PC-3 (cell line): ENCODE measurements around the gene SNRNP25. TPM values are rescaled to one million over a fixed set of nuclear protein-coding genes. Genes with fewer than 3 reads are reported as not detected.
A peak's percentile ranks its signal among the peaks of the same experiment; 100 is the strongest.

Source experiments
- ATAC-seq: fragments of 200-7000 bp; cut with Tn5 transposase; 2 replicates; pipeline ENCODE4 v1.9.1; 2020; ENCODE audit warnings: mild to moderate bottlenecking, moderate library complexity
- BruUV-seq: library from RNA; stranded (reverse); fragments of 400-500 nt; replicated peaks from 2 replicates; lab custom pipeline; 2021; lab: Mats Ljungman, UMichigan
- CTCF ChIA-PET: fragments of 300-600 bp; sonication (Branson Sonifier 250); formaldehyde crosslinking; loops from one replicate; lab custom pipeline; 2022; ENCODE audit warnings: antibody characterized with exemption; lab: Charles Lee
- POLR2A ChIA-PET: fragments of 300-600 bp; sonication (Branson Sonifier 250); formaldehyde crosslinking; loops from one replicate; lab custom pipeline; 2022; ENCODE audit warnings: antibody characterized with exemption; ENCODE audit not compliant: unreplicated experiment; lab: Charles Lee
- DNase-seq: peaks from one replicate; pipeline ENCODE4 v3.0.0-alpha.2; 2015
- H2AFZ ChIP-seq: fragments of 300-600 bp; sonication (generic); 2 replicates; pipeline ENCODE4 v1.6.0; 2016; ENCODE audit warnings: antibody characterized with exemption, low read length
- H3F3A ChIP-seq: fragments of 300-600 bp; sonication (generic); one replicate; pipeline ENCODE4 v1.6.0; 2017; ENCODE audit warnings: antibody characterized with exemption, low read length, control low read depth, mild to moderate bottlenecking; ENCODE audit not compliant: unreplicated experiment
- H3K27ac ChIP-seq: fragments of 300-600 bp; sonication (generic); 2 replicates; pipeline ENCODE4 v1.5.1; 2016; ENCODE audit warnings: mild to moderate bottlenecking, low read length
- H3K27me3 ChIP-seq: fragments of 300-600 bp; sonication (generic); 2 replicates; pipeline ENCODE4 v1.6.1; 2016; ENCODE audit warnings: low read length, mixed read lengths
- H3K36me3 ChIP-seq: fragments of 300-600 bp; sonication (generic); 2 replicates; pipeline ENCODE4 v1.6.1; 2016; ENCODE audit warnings: low read depth, mixed run types, low read length, mixed read lengths
- H3K4me1 ChIP-seq: fragments of 300-600 bp; sonication (generic); 2 replicates; pipeline ENCODE4 v1.5.1; 2016; ENCODE audit warnings: low read length; ENCODE audit not compliant: insufficient read depth
- H3K4me2 ChIP-seq: fragments of 300-600 bp; sonication (generic); 2 replicates; pipeline ENCODE4 v1.6.0; 2016; ENCODE audit warnings: low read length
- H3K4me3 ChIP-seq: fragments of 300-600 bp; sonication (generic); 2 replicates; pipeline ENCODE4 v1.5.1; 2016; ENCODE audit warnings: mild to moderate bottlenecking, low read length, mixed read lengths
- H3K79me2 ChIP-seq: fragments of 300-600 bp; sonication (generic); 2 replicates; pipeline ENCODE4 v1.6.1; 2017; ENCODE audit warnings: low read length, mixed read lengths
- H3K9ac ChIP-seq: fragments of 300-600 bp; sonication (generic); 2 replicates; pipeline ENCODE4 v1.6.0; 2016; ENCODE audit warnings: mild to moderate bottlenecking, low read length
- H3K9me2 ChIP-seq: fragments of 300-600 bp; sonication (generic); replicated peaks from 2 replicates; pipeline ENCODE4 v1.6.1; 2016; ENCODE audit warnings: mixed run types, low read length, mixed read lengths
- H3K9me3 ChIP-seq: fragments of 300-600 bp; sonication (generic); 2 replicates; pipeline ENCODE4 v1.6.1; 2016; ENCODE audit warnings: low read length, mixed read lengths
- H4K20me1 ChIP-seq: fragments of 300-600 bp; sonication (generic); 2 replicates; pipeline ENCODE4 v1.6.1; 2016; ENCODE audit warnings: low read length, mixed read lengths
- EZH2 ChIP-seq: fragments of 300-600 bp; sonication (generic); IDR thresholded peaks from one replicate; pipeline ENCODE4 v1.6.1; 2017; ENCODE audit warnings: antibody characterized with exemption, mild to moderate bottlenecking, low read length; ENCODE audit not compliant: unreplicated experiment
- EZH2phosphoT487 ChIP-seq: fragments of 300-600 bp; sonication (generic); IDR thresholded peaks from 2 replicates; pipeline ENCODE4 v1.6.1; 2018; ENCODE audit warnings: mild to moderate bottlenecking, antibody characterized with exemption, low read length, borderline replicate concordance
- intact Hi-C: fragments of 100-400 bp; cut with micrococcal nuclease; formaldehyde crosslinking; loops from 2 replicates; pipeline ENCODE4 v1.9.0; 2023
- total RNA-seq: library from RNA; depleted of rRNA; stranded (reverse); fragments of >200 nt; gene quantifications from 2 replicates; pipeline ENCODE4 v1.2.3, GENCODE V29; 2014
- TF ChIP-seq, protein P1 (sequence below): fragments of 300-600 bp; sonication (generic); conservative IDR thresholded peaks from 2 replicates; pipeline ENCODE4 v1.5.1; 2017; ENCODE audit warnings: antibody characterized with exemption, low read depth, mild to moderate bottlenecking, low read length

Gene SNRNP25
- total RNA-seq, 1 experiment from 2014 or later: 45.8 TPM

DNA sequence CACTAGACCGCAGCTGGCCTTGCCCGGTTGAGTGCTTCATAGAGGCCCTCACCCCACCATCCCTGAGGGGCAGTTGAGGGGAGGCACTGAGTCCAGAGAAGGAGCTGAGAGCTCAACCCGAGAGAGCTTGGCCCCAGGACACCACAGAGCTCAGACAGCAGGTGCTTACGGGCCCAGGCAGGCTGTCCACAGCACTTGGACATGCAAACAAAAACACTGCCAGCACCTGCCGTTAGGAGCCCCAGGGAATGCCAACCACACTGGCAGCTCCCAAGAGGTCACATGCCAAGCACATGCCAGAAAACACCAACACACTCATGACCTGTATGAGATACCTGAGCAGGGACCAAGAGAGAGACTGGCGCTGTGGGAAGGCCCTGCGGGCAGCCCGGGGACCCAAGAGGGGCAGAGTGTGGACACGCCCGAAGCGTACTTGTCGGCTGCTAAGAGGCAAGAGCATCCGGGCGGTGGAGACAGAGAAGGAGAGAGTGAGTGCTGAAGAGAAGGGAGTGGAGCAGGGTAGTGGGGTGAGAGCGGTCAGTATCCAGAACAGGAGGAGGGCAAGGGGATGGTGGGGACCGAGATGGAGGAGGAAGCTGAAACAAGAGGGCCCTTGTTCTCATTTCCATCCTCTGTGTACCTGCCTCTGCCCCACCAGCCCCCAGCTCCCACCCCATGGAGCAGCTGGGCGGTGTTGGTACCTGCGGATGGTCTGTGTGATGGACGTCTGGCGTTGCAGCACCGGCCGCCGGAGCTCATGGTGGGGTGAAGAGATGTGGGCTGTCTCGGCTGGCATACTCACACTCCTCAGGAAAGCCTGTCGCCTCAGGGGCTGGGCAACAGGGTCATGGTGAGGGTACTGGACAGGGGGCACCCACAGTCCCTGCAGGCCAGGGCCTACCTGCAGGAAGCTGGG, 10.6 kb downstream of the SNRNP25 start:
- intact Hi-C loops: no loop called here
- Histone ChIP-seq H2AFZ (no peak overlapping the region), H3K4me2 (no peak overlapping the region), H3F3A (no peaks in the 10 kb centered on the region), H4K20me1 (no peaks in the 10 kb centered on the region), H3K27me3 (no peaks in the 10 kb centered on the region), H3K9ac (no peak overlapping the region), H3K79me2 (0 out of 2 replicates have a peak, but pooled peaks cover 1% of the 10 kb centered on the region), H3K9me2 (no peaks in the 10 kb centered on the region), H3K36me3 (no peaks in the 10 kb centered on the region), H3K4me3 (no peak overlapping the region), H3K4me1 (peaks cover 4% of the 10 kb centered on the region; the same call in 1 of the 2 replicates), H3K9me3 (no peaks in the 10 kb centered on the region), H3K27ac (no peak overlapping the region)
- ChIA-PET POLR2A (no interaction called here), CTCF (no interaction called here)
- BruUV-seq: no TSS peak
- no peak for ATAC-seq
- no peak for DNase-seq
- no peak for TF ChIP-seq EZH2
- TF ChIP-seq, protein P1, sequence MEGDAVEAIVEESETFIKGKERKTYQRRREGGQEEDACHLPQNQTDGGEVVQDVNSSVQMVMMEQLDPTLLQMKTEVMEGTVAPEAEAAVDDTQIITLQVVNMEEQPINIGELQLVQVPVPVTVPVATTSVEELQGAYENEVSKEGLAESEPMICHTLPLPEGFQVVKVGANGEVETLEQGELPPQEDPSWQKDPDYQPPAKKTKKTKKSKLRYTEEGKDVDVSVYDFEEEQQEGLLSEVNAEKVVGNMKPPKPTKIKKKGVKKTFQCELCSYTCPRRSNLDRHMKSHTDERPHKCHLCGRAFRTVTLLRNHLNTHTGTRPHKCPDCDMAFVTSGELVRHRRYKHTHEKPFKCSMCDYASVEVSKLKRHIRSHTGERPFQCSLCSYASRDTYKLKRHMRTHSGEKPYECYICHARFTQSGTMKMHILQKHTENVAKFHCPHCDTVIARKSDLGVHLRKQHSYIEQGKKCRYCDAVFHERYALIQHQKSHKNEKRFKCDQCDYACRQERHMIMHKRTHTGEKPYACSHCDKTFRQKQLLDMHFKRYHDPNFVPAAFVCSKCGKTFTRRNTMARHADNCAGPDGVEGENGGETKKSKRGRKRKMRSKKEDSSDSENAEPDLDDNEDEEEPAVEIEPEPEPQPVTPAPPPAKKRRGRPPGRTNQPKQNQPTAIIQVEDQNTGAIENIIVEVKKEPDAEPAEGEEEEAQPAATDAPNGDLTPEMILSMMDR: no peak
- TF ChIP-seq EZH2phosphoT487: no peak

DNA sequence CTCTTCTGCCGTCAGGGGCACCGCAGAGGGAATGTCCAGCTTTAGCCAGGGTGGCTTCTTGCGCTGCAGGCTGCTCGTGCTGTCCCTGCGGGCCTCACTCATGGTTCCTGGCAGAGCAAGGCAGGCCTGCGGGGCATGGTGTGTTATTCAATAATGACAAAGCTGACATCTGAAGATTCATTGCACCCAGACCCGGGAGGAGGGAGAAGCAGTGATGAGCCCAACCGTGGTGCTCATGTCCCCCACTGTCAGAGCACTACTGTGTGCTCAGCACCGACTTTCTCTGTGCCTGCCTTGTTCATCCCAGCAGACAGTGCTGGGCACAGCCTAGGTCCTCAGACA, 11.3 kb downstream of the SNRNP25 start:
- ChIA-PET CTCF (no interaction called here), POLR2A (no interaction called here)
- no peaks in the 10 kb centered on the region for H3K9me3 ChIP-seq
- H3K4me2 ChIP-seq: no peak overlapping the region
- no peaks in the 10 kb centered on the region for H3K36me3 ChIP-seq
- no peak overlapping the region for H3K4me3 ChIP-seq
- BruUV-seq: no TSS peak
- peaks cover 6% of the 10 kb centered on the region; the same call in 1 of the 2 replicates for H3K4me1 ChIP-seq
- no peak overlapping the region for H3K27ac ChIP-seq
- no peaks in the 10 kb centered on the region for H3F3A ChIP-seq
- no peak for ATAC-seq
- H3K79me2 ChIP-seq: peaks cover 8% of the 10 kb centered on the region; the same call in 1 of the 2 replicates
- intact Hi-C loops: loop anchor here (1.0 kb wide), 1 partner anchor 31 kb away; no protein-coding TSS in a partner anchor
- no peaks in the 10 kb centered on the region for H4K20me1 ChIP-seq
- no peak for DNase-seq
- H3K9ac ChIP-seq: no peak overlapping the region
- H3K9me2 ChIP-seq: no peaks in the 10 kb centered on the region
- no peak for TF ChIP-seq EZH2phosphoT487
- TF ChIP-seq, protein P1: no peak
- no peak overlapping the region for H2AFZ ChIP-seq
- H3K27me3 ChIP-seq: no peaks in the 10 kb centered on the region

DNA sequence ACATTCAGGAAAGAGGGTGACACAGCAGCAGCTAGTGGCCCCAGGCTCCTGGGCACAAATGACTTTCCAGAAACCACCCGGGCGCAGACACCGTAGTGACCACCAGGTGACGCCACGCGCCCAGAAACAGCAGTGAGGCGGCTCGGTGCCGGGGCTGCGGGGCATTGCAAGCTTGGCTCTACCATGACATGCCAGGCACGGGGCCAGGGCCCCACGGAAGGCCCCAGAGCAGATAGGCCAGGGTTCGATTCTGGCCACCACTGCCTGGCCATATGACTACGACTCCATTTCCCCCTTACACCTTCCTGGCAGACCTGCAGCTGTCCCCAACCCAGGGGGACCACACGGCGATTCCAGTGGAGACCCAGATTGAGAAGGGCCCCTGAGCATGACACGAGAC, 12.1 kb downstream of the SNRNP25 start:
- Histone ChIP-seq H3K27me3 (no peaks in the 10 kb centered on the region), H2AFZ (no peak overlapping the region), H3K9me2 (no peaks in the 10 kb centered on the region), H3K4me3 (no peak overlapping the region), H3K4me1 (peaks cover 15% of the 10 kb centered on the region), H3F3A (no peaks in the 10 kb centered on the region), H3K9me3 (no peaks in the 10 kb centered on the region), H4K20me1 (no peaks in the 10 kb centered on the region), H3K4me2 (no peak overlapping the region), H3K9ac (no peak overlapping the region), H3K27ac (no peak overlapping the region), H3K36me3 (no peaks in the 10 kb centered on the region), H3K79me2 (peaks cover 16% of the 10 kb centered on the region)
- DNase-seq (peak; percentile 74), ATAC-seq (peak; percentile 80)
- CTCF ChIA-PET: interaction anchor here (0.6 to 1.3 kb wide), 3 partner anchors 12 to 119 kb away, joined by 3 to 14 read pairs (median 7); partner anchors contain the start of genes POLR3K and SNRNP25
- BruUV-seq: no TSS peak
- TF ChIP-seq, protein P1: peak; percentile 89
- TF ChIP-seq EZH2phosphoT487 (no peak), EZH2 (no peak)
- POLR2A ChIA-PET: no interaction called here
- intact Hi-C loops: loop anchor here (1.0 kb wide), 1 partner anchor 31 kb away; no protein-coding TSS in a partner anchor
